T47D (cell line): ENCODE results near the gene SLC44A1.
A peak's percentile ranks its signal among the peaks of the same experiment; 100 is the strongest.

Experiments
- DNase-seq, 2 experiments: peaks; one replicate each; pipeline versions ENCODE4 v3.0.0 to v3.0.0-alpha.2; 2011 to 2012; ENCODE audit warnings: low read depth in 1 of 2, low spot score in 1 of 2
- JUND ChIP-seq: IDR thresholded peaks from 2 replicates; pipeline ENCODE4 v1.6.1; 2012; ENCODE audit warnings: low read depth
- in situ Hi-C: cut with HindIII; loops from 2 replicates; pipeline ENCODE4 v1.10.0; 2016; ENCODE audit warnings: low sequenced_read_pairs, low pct_unique_long_range_greater_than_20kb

The SLC44A1 gene

DNA sequence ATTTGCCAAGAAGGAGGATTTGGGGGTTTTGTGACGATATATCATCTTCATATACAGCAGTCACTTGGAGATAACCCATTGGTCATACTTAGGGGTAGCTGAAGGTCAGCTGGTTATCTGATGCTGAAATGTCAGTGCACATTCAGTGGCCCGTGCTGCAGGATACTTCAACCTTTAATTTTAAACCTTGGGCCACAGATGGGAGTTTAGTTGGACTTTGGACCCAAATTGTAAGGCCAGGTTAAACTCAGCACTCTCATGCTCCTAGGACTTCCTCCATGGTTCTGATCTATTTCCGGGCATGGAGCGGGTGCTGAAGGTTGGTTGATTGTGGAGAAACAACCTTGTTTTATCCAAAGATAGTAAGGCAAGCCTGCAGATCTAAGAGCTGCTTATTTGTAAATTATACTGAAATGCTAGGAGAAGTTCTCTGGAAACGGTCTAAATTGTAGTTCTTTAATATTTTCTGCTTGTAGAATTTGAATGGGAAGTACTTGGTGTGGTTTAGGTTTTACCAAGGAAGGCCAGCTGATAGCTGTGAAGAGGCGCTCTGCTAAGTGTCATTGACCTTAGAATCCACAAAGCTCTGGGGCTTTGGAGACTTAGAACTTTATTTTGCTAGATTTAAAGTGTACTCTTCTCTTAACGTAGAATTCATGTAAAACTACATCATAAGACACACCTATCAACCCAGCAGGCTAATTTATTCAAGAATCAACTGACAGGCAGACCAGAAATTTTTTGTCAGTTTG is 38.6 kb downstream of the SLC44A1 start:
- no peak for DNase-seq
- TF ChIP-seq JUND, result no peak
- in situ Hi-C loops, result no loop called here

GRCh38 chr9:105283795-105284194 is 39.3 kb downstream of the SLC44A1 start:
- in situ Hi-C loops, result no loop called here
- TF ChIP-seq JUND, result no peak

GRCh38 chr9:105284463-105284862 is 40.0 kb downstream of the SLC44A1 start:
- in situ Hi-C loops, result no loop called here
- TF ChIP-seq JUND, result no peak
- DNase-seq, result no peak

More at GRCh38 chr9:105283795-105284194, 39.3 kb downstream of the SLC44A1 start:
- no peak for DNase-seq

- DNase-seq, result no peak
- in situ Hi-C loops, result no loop called here
- TF ChIP-seq JUND, result no peak
Measured at GRCh38 chr9:105286098-105286497, 41.6 kb downstream of the SLC44A1 start.

DNA sequence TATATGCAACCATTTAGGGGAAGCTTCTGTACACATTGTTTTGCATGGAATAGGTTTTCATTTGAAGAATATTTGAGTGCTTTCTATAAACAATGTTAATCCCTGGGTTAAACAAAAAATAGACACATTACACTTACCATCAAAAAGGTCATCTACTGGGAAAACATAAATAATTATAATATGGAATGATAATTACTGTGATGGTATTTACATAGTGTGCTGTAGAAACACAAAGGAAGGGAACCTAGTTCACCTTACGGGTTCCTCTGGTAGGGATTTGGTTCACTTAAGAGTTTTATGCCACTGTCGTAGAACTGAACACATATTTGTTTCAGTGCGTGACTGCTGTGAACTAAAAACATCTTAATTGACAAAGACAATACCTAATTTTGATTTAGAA is 44.9 kb downstream of the SLC44A1 start:
- in situ Hi-C loops, result no loop called here
- peak; percentile 18 to 74 for DNase-seq
- no peak; the same call in none of the 2 replicates for TF ChIP-seq JUND

GRCh38 chr9:105290418-105290817 is 46.0 kb downstream of the SLC44A1 start:
- TF ChIP-seq JUND, result peak; percentile 15; the same call in 1 of the 2 replicates
- in situ Hi-C loops, result no loop called here
- DNase-seq, result peak in 1 of 2 experiments; percentile 90

- TF ChIP-seq JUND, result no peak
- in situ Hi-C loops, result no loop called here
- DNase-seq, result peak in 1 of 2 experiments; percentile 13
Measured at GRCh38 chr9:105290954-105291353, 46.5 kb downstream of the SLC44A1 start.

GRCh38 chr9:105291422-105291859 is 47.0 kb downstream of the SLC44A1 start:
- in situ Hi-C loops, result no loop called here
- TF ChIP-seq JUND, result no peak
- DNase-seq, result peak in 1 of 2 experiments; percentile 33

DNA sequence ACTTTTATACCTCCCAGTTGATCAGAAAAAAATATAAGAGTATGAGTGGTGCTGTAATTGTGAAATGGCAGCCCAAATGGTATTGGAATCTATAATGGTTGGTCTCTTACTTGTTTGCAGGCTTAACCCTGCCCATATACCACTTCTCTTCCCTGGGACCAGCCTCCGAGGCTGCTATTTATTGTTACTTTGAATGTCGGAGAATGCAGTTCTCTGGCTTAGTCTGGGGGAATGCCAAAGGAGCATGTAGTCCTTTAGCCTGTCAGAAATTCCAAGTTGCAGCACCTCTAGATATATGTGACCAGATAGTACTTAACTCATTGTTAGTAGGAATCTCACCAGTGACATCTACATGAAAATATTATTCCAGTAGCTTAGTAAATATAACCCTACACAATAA is 47.5 kb downstream of the SLC44A1 start:
- peak in 1 of 2 experiments; percentile 43 for DNase-seq
- no peak for TF ChIP-seq JUND
- in situ Hi-C loops, result no loop called here

GRCh38 chr9:105293408-105293807 is 49.0 kb downstream of the SLC44A1 start:
- in situ Hi-C loops, result no loop called here
- no peak for TF ChIP-seq JUND
- no peak for DNase-seq

DNA sequence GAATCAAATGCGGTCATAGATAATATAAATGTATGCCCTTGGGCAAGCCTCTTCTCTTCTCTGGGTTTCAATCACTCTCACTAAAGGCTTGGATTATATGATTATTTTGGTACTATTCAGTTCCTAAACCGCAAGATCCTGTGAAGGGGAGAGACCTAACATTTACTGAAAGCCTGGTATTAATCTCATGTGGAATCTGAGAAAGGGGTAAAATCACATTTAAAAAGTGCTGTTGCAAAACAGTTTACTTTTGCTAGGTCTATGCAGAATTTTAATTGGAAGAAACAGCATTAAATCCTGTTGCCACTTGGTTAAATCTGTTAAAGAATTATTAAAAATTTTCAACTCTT is 50.7 kb downstream of the SLC44A1 start:
- in situ Hi-C loops, result no loop called here
- DNase-seq, result no peak
- no peak for TF ChIP-seq JUND

DNA sequence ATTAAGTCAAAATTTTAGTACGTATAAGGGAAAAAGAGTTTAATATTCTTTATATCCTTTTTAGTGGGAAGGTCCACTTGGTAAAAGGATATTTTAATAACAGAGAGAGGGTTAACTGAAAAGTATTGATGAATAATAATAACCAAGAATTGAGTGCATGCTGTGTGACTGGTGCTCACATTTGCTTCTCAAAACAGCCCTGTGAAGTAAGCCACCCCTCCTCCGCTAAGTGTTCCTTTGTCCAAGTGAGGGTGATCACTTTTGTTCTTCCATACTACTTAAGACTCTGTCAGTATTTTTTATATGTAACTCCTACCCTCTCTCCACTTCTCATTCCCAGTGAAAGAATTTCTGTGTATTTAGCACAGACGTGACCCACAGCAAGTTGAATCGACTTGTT is 51.5 kb downstream of the SLC44A1 start:
- in situ Hi-C loops, result no loop called here
- DNase-seq, result no peak
- TF ChIP-seq JUND, result no peak

DNA sequence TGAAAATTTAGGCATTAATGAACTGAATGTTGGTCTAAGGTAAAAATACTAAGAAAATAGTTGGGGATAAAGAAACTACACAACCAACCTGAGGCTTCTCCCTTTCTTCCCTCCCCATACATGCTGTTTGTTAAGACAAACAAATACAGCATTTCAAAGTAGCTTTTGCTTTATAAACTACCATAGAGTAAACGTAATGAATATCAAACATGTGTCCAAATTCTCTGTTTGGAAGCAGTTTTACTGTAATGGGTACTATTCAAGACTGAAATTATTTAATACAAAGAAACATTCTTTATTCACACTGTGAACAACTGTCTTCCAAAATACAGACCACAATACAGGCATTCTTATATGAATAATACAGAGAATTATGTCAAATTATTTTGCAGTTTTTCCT is 52.0 kb downstream of the SLC44A1 start:
- no peak for DNase-seq
- TF ChIP-seq JUND, result no peak
- in situ Hi-C loops, result no loop called here

DNA sequence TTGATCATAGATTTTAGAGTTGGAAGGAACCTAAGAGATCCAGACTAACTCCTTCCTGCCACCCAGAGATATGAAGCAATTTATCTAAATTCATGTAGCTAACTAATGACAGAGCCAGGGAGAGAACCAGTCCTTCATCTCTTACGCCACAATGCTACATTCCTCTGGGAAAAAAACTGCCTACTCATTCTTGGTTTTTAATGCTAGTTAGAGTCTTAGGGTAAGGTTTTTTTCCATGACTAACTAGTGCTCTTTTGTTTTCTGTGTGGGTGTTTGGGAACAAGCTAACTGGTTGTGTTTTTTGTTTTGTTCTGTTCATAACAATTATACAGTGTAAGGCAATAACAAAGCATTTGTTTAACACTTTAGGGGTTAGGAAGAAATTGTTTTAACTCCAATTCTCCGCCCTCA is 52.4 kb downstream of the SLC44A1 start:
- DNase-seq, result peak in 1 of 2 experiments; percentile 59
- TF ChIP-seq JUND, result no peak
- in situ Hi-C loops, result no loop called here
